HEK293T (cell line): ENCODE measurements around the gene DLEC1.

Source experiments
- CTCF ChIA-PET: fragments of 350-600 bp; formaldehyde crosslinking; extraction: SDS; loops from one replicate; lab custom pipeline; 2021; ENCODE audit warnings: antibody characterized with exemption, inconsistent platforms; lab: Yijun Ruan, JAX
- POLR2A ChIA-PET: fragments of 350-600 bp; formaldehyde crosslinking; extraction: SDS; loops from one replicate; lab custom pipeline; 2020; ENCODE audit warnings: antibody characterized with exemption, inconsistent platforms; lab: Yijun Ruan, JAX
- DNase-seq: peaks from one replicate; pipeline ENCODE4 v3.0.0; 2012; ENCODE audit warnings: mixed read lengths; ENCODE audit errors: extremely low spot score
- ARNT ChIP-seq: fragments of 450-650 bp; IDR thresholded peaks from 2 replicates; pipeline ENCODE4 v1.6.1; 2017; ENCODE audit warnings: mild to moderate bottlenecking
- BHLHE40 ChIP-seq: fragments of 450-650 bp; IDR thresholded peaks from 2 replicates; pipeline ENCODE4 v1.6.1; 2016; ENCODE audit warnings: mild to moderate bottlenecking, moderate library complexity, borderline replicate concordance
- CTBP1 ChIP-seq: fragments of 450-650 bp; IDR thresholded peaks from 2 replicates; pipeline ENCODE4 v1.6.1; 2016; ENCODE audit warnings: borderline replicate concordance
- ELF4 ChIP-seq: fragments of 450-650 bp; IDR thresholded peaks from 2 replicates; pipeline ENCODE4 v1.6.1; 2017; ENCODE audit warnings: antibody characterized with exemption
- FOXA1 ChIP-seq: fragments of 450-650 bp; IDR thresholded peaks from 2 replicates; pipeline ENCODE4 v1.6.1; 2016; ENCODE audit warnings: mild to moderate bottlenecking
- FOXK2 ChIP-seq: fragments of 450-650 bp; IDR thresholded peaks from 2 replicates; pipeline ENCODE4 v1.6.1; 2016; ENCODE audit warnings: mild to moderate bottlenecking
- FOXM1 ChIP-seq: fragments of 450-650 bp; IDR thresholded peaks from 2 replicates; pipeline ENCODE4 v1.6.1; 2017; ENCODE audit warnings: mild to moderate bottlenecking, borderline replicate concordance
- HDGF ChIP-seq: fragments of 450-650 bp; IDR thresholded peaks from 2 replicates; pipeline ENCODE4 v1.6.1; 2017; ENCODE audit warnings: antibody characterized with exemption, borderline replicate concordance
- L3MBTL2 ChIP-seq: fragments of 450-650 bp; conservative IDR thresholded peaks from 2 replicates; pipeline ENCODE4 v1.6.1; 2016; ENCODE audit warnings: mild to moderate bottlenecking
- LEF1 ChIP-seq: fragments of 450-650 bp; IDR thresholded peaks from 2 replicates; pipeline ENCODE4 v1.6.1; 2017; ENCODE audit warnings: mild to moderate bottlenecking, borderline replicate concordance
- NFRKB ChIP-seq: fragments of 450-650 bp; IDR thresholded peaks from 2 replicates; pipeline ENCODE4 v1.6.1; 2016; ENCODE audit warnings: mild to moderate bottlenecking, moderate library complexity
- PKNOX1 ChIP-seq: fragments of 450-650 bp; IDR thresholded peaks from 2 replicates; pipeline ENCODE4 v1.6.1; 2016
- SP1 ChIP-seq: fragments of 450-650 bp; IDR thresholded peaks from 2 replicates; pipeline ENCODE4 v1.6.1; 2017
- SUZ12 ChIP-seq: fragments of 450-650 bp; IDR thresholded peaks from 2 replicates; pipeline ENCODE4 v1.6.1; 2016; ENCODE audit warnings: mild to moderate bottlenecking
- TARDBP ChIP-seq: fragments of 450-650 bp; IDR thresholded peaks from 2 replicates; pipeline ENCODE4 v1.6.1; 2016
- ZNF384 ChIP-seq: fragments of 450-650 bp; IDR thresholded peaks from 2 replicates; pipeline ENCODE4 v1.6.1; 2016

DLEC1 gene

DNA sequence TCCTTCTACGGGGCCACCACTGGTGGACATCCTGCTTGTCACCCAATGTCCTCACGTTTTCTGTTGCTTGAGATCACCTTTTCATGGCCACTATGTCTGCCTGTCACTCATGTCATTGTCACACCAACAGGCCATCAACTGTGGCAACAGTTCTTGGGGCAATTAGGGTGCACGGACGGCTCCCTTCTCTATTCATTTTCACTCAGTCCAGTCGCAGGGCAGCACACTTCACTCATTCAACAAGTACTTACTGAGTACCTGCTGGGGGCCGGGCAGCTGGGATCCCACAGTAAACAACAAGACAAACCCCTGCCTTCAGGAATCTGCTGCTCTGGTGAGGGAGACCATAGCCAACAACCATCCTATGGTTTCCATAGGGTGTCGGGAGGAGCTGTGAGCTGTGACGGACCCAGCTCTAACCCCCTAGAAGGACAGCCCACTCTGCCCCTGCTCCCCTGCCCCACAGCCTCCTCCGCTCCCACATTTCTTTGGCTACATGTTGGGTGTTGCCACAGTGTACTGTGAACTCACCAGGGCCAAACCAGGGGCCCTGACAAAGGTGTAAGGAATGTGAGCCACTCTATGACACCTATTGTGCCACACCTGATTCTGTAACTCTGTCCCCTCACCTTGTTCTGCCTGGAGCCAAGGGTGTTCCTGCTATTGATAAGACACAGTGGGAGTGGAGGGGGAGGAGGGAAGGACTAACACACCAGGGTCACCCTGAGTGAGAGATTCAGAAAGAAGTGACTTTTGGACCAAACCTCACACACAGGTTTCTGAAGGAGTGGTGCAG is 46.5 kb upstream of the DLEC1 start:
- TF ChIP-seq CTBP1: no peak
- TF ChIP-seq SUZ12: no peak
- peak; percentile 62; the same call in 1 of the 2 replicates for TF ChIP-seq PKNOX1
- ChIA-PET POLR2A (no interaction called here), CTCF (interaction anchor here (1.4 kb wide), 1 partner anchor 18 kb away, joined by 3 read pairs; no protein-coding TSS in a partner anchor)
- DNase-seq: no peak

- ChIA-PET POLR2A (no interaction called here), CTCF (interaction anchor here (1.4 kb wide), 1 partner anchor 18 kb away, joined by 3 read pairs; no protein-coding TSS in a partner anchor)
- DNase-seq: no peak
- TF ChIP-seq FOXM1 (no peak), TARDBP (no peak), SP1 (no peak), SUZ12 (no peak), FOXA1 (no peak), ARNT (no peak), PKNOX1 (no peak), ZNF384 (no peak)
These were observed 45.9 kb upstream of the DLEC1 start for GRCh38 chr3:37993067-37993455.

GRCh38 chr3:37993460-37993819 is 45.6 kb upstream of the DLEC1 start:
- TF ChIP-seq SUZ12: no peak
- no peak for TF ChIP-seq TARDBP
- TF ChIP-seq ELF4: no peak
- TF ChIP-seq CTBP1: no peak
- no peak for TF ChIP-seq ARNT
- TF ChIP-seq BHLHE40: no peak
- TF ChIP-seq ZNF384: no peak
- no peak for TF ChIP-seq LEF1
- no peak for TF ChIP-seq HDGF
- TF ChIP-seq FOXM1: no peak
- ChIA-PET POLR2A (no interaction called here), CTCF (interaction anchor here (1.4 kb wide), 1 partner anchor 19 kb away, joined by 3 read pairs; no protein-coding TSS in a partner anchor)
- no peak for DNase-seq

DNA sequence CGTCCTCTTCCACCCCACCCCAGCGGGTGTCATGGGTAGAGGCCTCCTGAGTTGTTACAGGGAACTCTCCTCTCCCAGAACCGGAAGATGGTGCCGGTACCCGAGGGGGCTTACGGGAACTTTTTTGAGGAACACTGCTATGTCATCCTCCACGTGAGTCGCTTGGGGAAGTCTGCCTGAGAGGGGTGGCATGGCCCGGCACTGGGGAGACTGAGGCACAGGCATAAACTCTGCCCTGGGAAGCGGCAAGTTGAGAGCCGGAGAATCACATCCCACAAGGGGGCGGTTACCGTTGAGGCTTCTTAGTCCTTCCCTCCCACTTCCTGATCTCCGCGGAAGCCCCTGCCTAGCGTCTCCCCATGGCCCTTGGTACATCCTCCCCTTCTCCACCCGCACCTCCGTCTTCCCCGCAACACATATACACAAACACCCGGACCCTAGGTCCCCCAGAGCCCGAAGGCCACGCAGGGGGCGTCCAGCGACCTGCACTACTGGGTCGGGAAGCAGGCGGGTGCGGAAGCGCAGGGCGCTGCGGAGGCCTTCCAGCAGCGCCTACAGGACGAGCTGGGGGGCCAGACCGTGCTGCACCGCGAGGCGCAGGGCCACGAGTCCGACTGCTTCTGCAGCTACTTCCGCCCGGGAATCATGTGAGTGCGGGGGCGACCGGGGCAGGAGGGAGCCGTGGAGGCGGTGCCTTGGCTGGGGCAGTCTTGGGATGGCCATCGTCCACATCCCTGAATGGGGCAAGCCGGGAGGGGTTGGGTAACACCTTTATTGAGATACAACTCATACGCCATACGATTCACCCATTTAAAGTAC is 45.0 kb upstream of the DLEC1 start:
- DNase-seq: peak; percentile 31
- TF ChIP-seq FOXA1 (no peak), ZNF384 (no peak), L3MBTL2 (peak; percentile 89), ELF4 (peak; percentile 34; the same call in 1 of the 2 replicates)
- ChIA-PET CTCF (interaction anchor here (1.4 kb wide), 1 partner anchor 19 kb away, joined by 3 read pairs; no protein-coding TSS in a partner anchor), POLR2A (no interaction called here)

GRCh38 chr3:37994639-37994972 is 44.4 kb upstream of the DLEC1 start:
- ChIA-PET CTCF (no interaction called here), POLR2A (no interaction called here)
- TF ChIP-seq L3MBTL2: no peak
- TF ChIP-seq TARDBP: no peak
- no peak for TF ChIP-seq SUZ12
- no peak for TF ChIP-seq FOXM1
- no peak for TF ChIP-seq PKNOX1
- no peak for TF ChIP-seq HDGF
- TF ChIP-seq LEF1: no peak
- no peak for TF ChIP-seq CTBP1
- TF ChIP-seq FOXA1: no peak
- no peak for TF ChIP-seq ZNF384
- no peak for TF ChIP-seq ARNT
- TF ChIP-seq NFRKB: no peak
- TF ChIP-seq SP1: no peak
- TF ChIP-seq ELF4: no peak
- no peak for TF ChIP-seq FOXK2
- TF ChIP-seq BHLHE40: no peak
- DNase-seq: no peak

- ChIA-PET CTCF (interaction anchor here (0.5 to 1.4 kb wide), 10 partner anchors 8 to 1164 kb away, joined by 3 to 16 read pairs (median 4); no protein-coding TSS in a partner anchor), POLR2A (interaction anchor here (1.1 kb wide), 1 partner anchor 22 kb away, joined by 6 read pairs; no protein-coding TSS in a partner anchor)
- DNase-seq: no peak
- TF ChIP-seq SUZ12 (no peak), LEF1 (no peak), NFRKB (no peak), ELF4 (no peak), BHLHE40 (no peak), ARNT (no peak), L3MBTL2 (no peak), PKNOX1 (no peak), HDGF (no peak), CTBP1 (no peak), SP1 (no peak), FOXK2 (no peak), FOXA1 (no peak), ZNF384 (no peak)
These were observed 43.1 kb upstream of the DLEC1 start for GRCh38 chr3:37995652-37996641.
